Esophagus squamous epithelium (tissue), 4 donors: ENCODE results near the gene GAK.

Source experiments
- CTCF ChIP-seq, 6 experiments: fragments of 450-650 bp in 4 of 6; fragments of 200-600 bp in 2 of 6; sonication (generic) in 2 of 6; IDR thresholded peaks; one replicate each; pipeline ENCODE4 v1.5.1; 2016 to 2019; ENCODE audit warnings: antibody characterized with exemption in 6 of 6, mild to moderate bottlenecking in 4 of 6, moderate library complexity in 4 of 6
- POLR2A ChIP-seq, 4 donors: fragments of 450-650 bp; IDR thresholded peaks; one replicate each; pipeline ENCODE4 v1.6.1; 2017; ENCODE audit warnings: antibody characterized with exemption in 4 of 4, mild to moderate bottlenecking in 4 of 4, moderate library complexity in 3 of 4

- TF ChIP-seq CTCF (IDR thresholded peaks at IDR 0.05), result no peak
- no peak for TF ChIP-seq POLR2A (IDR thresholded peaks at IDR 0.05)
These were observed 35.5 kb downstream of the GAK start for GRCh38 chr4:896630-897029.
